Choroid plexus epithelial cell (primary cell): ENCODE measurements around the gene KMT5B.
A peak's percentile ranks its signal among the peaks of the same experiment; 100 is the strongest.

Experiments
- DNase-seq: peaks from one replicate; pipeline ENCODE4 v3.0.0-alpha.2; 2010; ENCODE audit warnings: low read depth
- H3K4me3 ChIP-seq: 2 replicates; pipeline ENCODE4 v1.5.1; 2011; ENCODE audit warnings: low read depth, mild to moderate bottlenecking, control low read depth, low read length, moderate library complexity
- CTCF ChIP-seq: conservative IDR thresholded peaks from 2 replicates; pipeline ENCODE4 v1.5.1; 2011; ENCODE audit warnings: low read depth, mild to moderate bottlenecking, control low read depth, inconsistent platforms, low read length, moderate library complexity

Gene KMT5B

GRCh38 chr11:68146704-68147474 is 66.2 kb downstream of the KMT5B start:
- DNase-seq, result peak; percentile 51
- no peak for TF ChIP-seq CTCF
- no peak overlapping the region for H3K4me3 ChIP-seq

GRCh38 chr11:68146010-68146540 is 67.0 kb downstream of the KMT5B start:
- DNase-seq, result no peak
- no peak for TF ChIP-seq CTCF
- no peak overlapping the region for H3K4me3 ChIP-seq

- H3K4me3 ChIP-seq, result no peak overlapping the region
- TF ChIP-seq CTCF, result no peak
- DNase-seq, result no peak
Observed at GRCh38 chr11:68145120-68145866, 67.8 kb downstream of the KMT5B start.

- no peak for DNase-seq
- no peak for TF ChIP-seq CTCF
- H3K4me3 ChIP-seq, result no peak overlapping the region
Observed at GRCh38 chr11:68143310-68143689, 69.8 kb downstream of the KMT5B start.

- H3K4me3 ChIP-seq, result no peak overlapping the region
- no peak for TF ChIP-seq CTCF
- no peak for DNase-seq
Observed at GRCh38 chr11:68142441-68143309, 70.4 kb downstream of the KMT5B start.

- no peak for DNase-seq
- no peak overlapping the region for H3K4me3 ChIP-seq
- TF ChIP-seq CTCF, result no peak
Observed at GRCh38 chr11:68142028-68142412, 71.1 kb downstream of the KMT5B start.
